GM21528 (cell line): Measurements from ENCODE around the gene TMED1.

Source experiments
- ATAC-seq: cut with Tn5 transposase; IDR thresholded peaks from one replicate; pipeline ENCODE4 v1.9.1; 2021; ENCODE audit warnings: mild to moderate bottlenecking, moderate library complexity; ENCODE audit not compliant: unreplicated experiment, low FRiP score

TMED1 gene

DNA sequence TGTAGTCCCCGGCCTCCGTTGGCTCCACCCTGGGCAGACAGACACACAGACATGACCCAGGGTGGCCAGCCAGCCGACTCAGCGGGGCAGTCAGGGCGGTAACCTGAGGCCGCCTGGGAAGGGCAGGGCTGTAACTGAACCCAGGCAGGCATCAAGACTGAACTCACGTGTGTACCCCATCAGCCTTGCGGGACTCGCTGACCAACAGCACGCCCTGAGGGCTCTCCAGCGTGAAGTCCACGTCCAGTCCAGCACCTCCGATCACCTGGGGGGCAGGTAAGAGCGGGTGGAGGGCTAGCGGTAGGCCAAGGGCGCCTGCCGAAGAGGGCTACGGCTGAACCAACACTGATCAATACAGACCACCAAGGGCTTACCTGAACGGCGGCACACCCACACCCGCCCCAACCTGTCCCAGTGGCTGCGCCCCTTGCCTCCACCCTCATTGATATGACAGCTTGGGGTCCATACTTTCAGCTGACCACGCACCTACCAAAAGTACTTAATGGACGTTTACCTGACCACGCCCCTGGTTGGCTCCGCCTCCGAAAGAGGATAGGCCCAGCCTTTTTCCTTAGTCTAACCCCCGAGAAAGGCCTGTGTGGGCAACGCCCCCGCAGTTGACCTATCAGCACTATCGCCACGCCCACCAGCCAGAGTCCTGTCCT is 791 bp downstream of the TMED1 start:
- no peak for ATAC-seq

DNA sequence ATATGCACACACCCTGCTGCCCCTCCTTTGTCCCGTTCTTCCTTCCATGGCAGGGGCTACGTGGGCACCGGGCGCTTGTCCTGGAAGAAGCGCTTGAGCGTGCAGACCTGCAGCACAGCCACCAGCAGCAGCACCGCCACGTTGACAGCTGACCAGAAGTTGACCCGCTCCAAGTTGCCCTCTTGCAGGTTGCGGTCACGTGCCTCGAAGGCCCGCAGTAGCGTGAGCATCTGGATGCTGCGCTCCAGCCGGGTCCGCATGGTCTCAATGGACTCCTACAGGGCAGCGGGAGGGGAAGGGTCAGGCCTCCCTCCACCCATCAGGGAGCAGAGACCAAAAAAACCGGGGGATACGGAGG is 3.1 kb downstream of the TMED1 start:
- no peak for ATAC-seq

DNA sequence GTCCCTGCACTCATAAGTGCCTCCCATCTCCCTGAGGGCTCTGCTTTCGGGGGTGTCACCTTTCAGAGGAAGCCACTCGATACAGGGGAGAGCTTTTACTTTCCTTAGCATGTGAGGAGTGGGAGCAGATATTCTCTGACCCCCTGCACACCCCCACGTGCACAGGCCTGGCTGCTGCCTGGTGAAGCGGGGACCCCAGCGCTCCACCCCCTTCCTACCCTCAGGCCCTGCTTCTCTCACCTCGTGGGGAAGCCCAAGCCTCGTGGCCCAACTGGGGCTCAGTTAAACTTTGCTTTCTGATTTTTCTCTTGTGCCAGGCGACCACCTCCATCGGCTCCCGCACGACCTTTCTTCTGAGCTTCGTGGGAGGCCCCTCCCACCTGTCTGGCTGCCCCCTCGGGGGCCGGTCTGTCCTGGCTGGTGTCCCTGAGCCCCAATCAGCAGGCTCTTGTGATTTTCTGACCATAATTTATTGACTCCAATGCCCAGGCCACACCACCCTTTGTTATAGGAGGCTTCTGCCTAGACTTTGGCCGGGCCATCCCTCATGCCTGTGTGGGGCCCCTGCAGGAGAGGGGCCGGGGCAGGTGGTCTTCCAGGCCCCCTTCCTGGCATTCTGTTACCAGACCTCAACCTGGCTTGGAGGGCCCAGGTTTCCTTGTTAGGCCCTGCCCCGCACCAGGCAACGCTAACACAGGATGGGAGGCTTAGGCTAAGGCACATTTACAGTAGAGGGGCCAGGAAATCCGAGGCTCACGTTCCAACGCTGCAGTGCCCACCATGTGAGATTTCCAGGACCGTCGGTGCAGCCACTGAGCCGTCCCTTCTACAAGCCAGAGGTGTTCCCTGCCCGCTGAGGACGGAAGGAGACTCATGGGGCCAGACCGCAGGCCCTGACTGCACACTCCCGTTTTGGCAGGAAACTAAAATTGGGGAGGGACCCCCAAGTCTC is 3.7 kb downstream of the TMED1 start:
- no peak for ATAC-seq

DNA sequence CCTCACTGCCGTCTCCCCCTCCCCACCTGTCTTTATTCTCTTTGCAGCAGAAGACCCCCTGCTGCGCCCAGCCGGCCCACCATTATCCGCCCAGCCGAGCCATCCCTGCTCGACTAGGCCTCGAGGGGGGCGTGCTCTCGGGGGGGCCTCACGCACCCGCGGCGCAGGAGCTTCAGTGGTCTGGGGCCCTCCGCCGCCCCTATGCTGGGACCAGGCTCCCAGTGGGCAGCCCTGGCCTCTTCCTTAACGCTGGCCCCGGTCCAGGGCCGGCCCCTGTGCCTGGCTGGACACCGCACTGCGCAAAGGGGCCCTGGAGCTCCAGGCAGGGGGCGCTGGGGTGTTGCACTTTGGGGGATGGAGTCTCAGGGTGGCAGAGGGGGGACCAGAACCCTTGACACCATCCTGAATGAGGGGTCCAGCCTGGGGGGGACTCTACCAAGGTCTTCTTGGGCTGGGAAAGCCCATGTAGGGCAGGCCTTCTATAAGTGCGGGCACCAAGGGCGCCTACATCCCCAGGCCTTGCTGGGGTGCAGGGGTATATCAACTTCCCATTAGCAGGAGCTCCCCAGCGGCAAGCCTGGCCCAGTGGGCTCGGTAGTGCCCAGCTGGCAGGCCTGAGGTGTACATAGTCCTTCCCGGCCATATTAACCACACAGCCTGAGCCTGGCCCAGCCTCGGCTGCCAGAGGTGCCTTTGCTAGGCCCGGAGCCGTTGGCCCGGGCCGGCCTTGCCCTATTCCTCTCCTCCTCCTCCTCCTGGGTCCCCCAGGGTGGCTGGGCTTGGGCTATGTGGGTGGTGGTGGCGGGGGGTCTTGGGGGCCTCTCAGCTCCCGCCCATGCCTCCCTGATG is 4.9 kb downstream of the TMED1 start:
- ATAC-seq = no peak

DNA sequence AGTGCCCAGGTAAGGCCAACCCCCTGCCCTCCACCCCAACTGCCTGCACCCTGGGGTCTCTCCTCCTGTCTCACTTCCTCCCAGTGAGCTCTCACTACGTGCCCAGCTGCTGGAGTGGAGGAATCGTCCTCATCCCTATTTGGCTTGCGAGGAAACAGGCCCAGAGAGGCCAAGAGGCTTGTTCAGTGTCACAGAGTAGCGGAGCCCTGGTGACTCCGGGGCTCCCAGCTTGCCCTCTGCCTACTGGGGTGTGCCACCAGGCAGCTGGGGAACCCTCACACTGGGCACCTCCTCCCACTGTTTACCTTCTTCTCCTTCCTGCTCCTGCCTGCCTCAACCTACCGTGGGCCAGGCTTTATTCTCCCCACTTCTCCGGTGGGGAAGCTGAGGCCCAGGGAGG is 5.6 kb downstream of the TMED1 start:
- no peak for ATAC-seq

DNA sequence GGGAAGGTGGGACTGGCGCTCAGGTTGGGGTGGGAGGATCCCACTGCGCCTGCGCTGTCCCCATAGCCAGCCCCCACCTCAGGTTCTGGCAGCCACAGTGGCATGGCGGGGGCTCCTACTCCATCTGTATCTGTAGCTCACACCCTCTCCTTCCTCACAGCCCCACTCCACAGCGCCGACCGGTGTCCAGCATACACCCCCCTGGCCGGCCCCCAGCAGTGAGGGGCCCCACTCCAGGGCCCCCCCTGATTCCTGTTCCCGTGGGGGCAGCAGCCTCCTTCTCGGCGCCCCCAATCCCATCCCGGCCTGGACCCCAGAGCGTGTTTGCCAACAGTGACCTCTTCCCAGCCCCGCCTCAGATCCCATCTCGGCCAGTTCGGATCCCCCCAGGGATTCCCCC is 6.0 kb downstream of the TMED1 start:
- ATAC-seq = no peak

DNA sequence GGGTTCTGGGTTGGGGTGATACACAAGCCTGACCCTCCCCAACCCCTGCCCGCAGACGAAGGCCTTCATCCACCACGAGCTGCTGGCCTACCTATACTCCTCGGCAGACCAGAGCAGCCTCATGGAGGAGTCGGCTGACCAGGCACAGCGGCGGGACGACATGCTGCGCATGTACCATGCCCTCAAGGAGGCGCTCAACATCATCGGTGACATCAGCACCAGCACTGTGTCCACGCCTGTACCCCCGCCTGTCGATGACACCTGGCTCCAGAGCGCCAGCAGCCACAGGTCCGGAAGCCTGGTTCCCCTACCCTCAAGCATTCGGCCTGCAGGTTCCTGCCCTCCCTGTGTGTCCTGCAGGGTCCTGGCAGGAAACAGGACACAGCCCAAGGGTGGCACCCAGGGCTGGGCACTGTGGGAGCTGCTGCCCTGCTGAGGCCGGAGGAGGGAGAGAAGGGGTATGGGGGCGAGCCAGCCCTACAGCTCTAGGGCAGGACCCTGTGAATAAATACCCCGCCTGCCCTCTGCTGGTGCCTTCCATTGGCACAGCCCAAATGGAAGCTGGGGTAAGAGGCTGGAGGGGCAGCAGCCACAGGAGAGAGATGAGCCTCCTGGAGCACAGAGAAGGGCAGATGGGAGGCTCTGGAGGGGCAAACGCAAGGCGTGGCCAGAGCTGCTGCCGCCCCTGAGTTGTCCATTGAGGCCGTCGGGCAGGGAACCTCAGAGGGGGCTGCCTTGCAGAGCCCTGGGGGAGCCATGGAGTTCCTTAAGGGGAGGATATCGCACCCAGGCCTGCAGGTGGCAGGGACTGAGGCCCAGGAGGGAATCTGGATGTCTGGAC is 6.8 kb downstream of the TMED1 start:
- no peak for ATAC-seq

DNA sequence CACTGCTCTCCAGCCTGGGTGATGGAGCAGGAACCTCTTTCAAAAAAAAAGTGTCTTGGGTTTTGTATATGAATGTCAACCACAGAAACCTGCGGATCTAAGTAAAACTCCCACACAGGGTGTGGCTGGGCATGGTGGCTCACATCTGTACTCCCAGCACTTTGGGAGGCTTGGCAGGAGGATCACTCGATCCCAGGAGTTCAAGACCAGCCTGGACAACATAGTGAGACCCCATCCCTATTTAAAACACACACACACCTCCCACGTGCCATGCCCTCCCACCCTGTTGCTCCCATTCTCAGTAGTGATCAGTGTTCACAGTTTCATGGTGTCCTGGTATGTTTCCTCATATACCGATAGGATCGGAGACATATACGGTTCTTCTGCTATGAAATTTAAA is 9.2 kb downstream of the TMED1 start:
- ATAC-seq = no peak

DNA sequence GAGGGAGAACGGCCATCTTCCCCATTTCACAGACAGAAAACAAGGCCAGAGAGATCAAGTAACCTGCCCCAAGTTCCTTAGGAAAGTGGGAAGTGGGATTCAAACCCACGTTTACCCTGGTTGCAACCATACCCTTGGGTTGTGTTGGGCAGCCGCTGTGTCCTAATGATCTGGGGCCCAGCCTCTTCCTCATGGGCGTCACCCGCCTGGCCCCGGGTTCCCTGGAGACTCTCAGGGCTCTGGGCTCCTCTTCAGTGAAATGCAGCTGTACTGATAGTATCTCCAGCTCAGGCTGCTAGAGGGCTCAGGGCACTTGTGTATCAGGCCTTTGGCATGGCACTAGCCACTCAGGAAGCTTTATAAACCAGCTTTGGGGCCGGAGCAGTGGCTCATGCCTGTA is 9.8 kb downstream of the TMED1 start:
- ATAC-seq = no peak

DNA sequence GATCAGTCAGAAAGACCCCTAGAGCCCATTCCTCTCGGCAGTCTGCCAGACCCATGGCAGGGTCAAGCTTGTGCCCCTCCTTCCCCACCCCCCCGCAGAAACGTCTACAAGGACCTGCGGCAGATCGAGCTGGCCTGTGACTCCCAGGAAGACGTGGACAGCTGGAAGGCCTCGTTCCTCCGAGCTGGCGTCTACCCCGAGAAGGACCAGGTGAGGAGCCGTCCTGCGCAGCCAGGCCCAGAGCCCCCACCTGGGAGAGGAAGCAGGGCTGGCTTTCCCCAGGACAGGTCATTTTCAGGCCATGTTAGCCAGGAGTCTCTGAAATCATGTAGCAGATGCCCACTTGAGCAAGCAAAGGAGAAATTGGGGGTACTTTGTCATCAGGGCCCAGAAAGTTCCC is 12.3 kb downstream of the TMED1 start:
- ATAC-seq = no peak

DNA sequence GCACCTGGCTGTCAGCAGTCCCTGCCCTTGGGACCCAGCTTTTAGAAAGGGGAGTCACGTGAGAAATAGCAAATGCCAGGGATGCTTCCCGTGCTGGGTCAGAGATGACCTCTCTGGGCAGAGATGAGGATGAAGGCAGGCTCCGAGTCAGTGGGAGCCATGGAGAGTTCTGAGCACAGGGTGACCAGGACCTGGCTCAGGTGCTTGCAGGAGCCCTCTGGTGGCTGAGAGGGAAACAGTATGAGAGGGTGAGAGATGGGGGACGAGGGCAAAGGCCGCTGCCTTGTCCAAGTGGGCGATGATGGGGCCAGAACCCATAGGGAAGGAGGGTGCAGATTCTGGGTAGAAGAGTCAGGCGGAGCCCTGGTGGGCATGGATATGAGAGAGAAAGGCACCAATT is 15.8 kb downstream of the TMED1 start:
- ATAC-seq = no peak

DNA sequence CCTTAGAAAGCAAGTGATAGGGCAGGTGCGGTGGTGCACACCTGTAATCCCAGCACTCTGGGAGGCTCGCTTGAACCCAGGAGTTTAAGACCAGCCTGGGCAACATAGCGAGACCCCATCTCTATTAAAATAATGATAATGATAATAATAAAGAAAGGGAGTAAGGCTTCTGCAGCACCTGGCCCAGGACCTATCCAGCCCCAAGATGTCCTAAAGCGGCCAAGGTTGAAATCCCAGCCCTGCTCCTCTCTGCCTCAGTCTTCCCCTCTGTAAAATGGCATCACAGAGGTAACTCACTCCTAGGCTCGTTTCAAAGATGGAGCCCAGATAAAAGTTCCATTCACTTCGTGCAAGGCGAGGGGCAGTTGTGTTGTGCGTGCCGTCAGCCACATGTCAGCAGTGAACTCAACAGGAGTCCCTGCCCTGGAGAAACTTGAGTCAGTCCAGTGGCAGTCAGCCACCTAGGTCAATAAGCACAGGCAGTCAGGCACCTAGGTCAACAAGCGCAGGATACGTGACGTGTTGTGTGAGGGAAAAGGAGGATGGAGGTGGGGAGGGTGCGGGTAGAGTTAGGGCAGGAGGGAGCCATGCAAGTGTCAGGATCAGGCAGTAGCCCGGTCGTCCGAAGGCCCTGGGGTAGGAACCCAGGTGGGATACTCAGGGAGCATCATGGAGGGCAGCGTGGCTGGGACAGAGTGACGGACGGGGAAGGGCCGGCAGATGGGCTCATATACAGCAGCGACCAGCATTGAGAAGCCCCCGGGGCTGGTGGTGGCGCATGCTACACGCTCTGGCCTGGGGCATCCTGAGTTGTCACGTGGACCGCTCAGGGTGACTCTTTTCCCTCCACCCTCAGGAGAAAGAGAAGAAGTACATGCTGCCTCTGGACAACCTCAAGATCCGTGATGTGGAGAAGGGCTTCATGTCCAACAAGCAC is 16.6 kb downstream of the TMED1 start:
- ATAC-seq = no peak

DNA sequence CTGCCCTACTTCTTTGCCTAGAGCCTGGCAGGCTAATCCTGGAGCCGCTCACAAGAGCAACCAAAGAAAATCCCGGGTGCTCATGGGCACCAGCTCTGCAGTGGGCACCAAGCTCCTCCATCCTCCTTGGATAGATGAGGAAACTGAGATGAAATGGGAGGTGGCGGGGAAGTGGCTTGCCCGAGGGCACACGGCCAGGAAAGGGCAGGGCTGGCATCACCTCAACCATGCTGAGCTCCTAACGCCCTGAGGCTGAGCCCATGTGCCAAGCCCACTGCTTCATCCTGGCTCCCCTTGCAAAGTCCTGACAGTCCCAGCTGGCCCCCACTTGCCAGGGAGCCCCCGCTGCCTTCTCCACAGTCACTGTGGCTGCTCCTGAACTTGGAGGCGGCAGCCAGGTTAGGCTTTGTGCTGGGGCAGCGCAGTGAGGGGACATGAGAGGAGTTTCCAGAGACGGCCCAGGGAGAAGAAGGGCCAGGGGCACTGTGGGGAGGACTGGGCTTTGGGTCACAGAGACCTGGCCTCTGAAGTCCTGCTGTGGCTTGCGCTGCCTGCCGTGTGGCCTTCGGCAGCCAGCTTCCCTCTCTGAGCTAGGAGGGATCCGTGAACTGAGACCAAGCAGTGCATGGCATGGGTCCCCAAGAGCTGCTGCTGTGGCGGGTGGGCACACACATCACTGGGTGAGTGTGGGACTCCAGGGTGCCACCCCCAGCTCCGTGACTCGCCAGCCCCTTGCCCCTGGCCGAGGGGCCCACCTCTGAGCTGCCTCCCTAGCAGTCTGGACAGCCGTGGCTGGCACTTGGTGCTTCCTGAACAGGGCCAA is 17.5 kb downstream of the TMED1 start:
- no peak for ATAC-seq

DNA sequence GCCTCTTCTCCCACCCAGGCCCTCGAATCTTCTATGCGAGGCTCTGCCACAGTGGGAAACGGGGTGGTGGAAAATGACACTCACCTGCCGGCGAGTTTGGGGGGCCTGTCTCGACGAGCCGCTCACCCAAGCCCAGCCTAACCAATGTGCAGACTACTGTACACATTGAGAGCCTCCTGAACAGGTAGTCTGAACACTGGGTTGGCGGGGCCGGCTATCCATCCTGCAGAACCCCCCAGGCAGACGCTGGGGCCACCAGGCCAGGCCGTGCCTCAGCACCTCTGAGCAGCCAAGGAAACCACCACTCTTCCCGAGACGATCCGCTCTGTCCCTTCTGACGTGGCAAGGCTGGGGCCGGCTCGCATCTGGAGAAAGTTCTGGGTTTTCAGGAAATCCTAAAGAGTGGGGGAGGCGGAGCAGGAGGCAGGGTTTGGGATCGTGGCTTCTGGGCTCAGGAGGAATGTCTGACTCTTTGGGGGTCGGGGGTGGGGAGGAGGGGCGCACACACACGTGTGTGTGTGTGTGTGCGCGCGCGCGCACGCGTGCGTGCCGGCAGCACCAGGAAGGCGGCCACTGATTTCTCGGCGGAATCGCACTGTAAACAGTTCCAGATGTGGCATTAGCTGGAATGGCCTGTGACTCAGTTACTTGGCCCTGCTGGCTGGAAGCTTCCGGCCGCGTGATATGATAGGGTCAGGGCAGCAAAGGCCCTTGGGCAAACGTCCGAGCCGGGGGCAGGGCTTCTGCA is 18.5 kb downstream of the TMED1 start:
- ATAC-seq = no peak

DNA sequence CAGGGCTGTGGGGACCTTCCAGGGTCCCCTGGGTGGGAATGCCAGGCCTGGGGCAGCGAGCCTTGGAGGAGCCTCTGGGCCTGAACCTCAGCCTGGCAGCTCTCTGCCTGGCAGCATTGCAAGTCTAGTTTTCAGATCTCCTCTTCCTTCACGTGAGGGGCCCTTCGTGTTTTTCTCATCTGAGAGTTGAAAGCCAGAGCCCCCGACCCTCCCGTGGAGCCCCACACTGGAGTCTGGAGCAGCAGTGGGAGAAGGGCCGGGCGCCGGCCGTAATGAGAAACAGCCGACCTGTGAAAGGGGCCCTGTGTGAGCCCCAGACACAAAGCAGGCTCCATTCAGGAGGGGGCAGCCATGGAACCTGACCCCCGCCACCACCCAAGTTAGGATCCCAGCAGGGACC is 19.3 kb downstream of the TMED1 start:
- ATAC-seq = no peak

DNA sequence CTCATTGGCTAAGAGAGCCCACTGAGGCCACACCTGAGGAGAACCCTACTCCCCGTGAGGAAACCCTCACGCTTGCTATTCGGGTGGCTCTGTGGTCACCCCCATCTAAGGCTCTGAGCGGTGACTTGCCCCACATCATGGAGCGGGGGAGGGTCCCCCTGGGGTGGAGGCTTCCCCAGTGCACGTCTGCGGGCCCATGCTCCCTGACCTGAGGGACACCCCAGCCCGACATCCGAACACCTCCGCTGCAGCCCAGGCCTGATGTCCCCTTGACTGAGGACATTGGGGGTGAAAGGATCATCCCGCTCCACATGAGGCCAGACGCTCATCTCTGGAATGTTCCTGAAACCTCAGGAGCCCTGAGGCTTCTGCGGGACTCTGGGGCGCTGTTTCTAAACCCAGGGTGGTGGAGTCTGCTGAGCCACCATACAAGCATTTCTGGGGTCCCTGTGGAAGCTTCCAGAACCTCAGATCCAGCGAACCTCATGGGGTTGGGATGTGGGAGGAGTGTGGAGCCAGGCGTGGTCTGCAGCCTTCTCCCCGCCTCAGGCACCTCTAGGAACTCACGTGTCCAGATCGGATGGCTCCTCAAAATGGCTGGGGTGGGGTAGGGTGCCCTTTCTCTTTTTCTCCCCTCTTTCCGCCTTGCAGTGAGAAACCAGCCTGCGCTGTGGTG is 19.9 kb downstream of the TMED1 start:
- ATAC-seq = no peak

DNA sequence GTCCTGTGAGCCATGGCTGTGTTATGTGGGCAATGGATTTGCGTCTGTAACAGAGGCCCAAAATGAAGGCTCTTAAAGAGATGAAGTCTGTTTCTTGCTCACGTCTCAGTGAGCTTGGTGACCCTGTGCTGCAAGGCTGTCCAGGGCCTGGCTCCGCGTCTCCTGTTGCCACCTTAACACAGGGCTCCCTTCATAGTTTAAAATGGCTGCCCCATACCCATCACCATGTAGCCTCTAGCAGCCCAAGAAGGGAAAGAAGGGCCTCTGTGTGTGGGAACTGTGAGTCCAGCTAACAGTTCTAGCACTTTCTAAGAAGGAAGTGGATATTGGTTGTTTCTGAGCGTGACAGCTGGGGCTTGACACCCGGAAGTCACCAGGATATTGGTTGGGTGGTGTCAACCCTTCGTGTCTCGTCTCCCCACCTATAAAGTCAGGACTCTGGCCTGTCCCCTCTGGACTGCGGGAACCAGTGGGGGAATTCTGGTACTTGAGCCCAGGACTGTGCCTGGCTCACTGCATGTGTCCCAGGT is 20.9 kb downstream of the TMED1 start:
- ATAC-seq = no peak
